IPS-20b (cell line): ENCODE measurements around the gene CCIN.

ENCODE experiments used
- H3K27ac ChIP-seq: one replicate; pipeline ENCODE4 v1.5.1; 2013; ENCODE audit warnings: low read length
- H3K27me3 ChIP-seq: 2 replicates; pipeline ENCODE4 v1.6.1; 2013; ENCODE audit warnings: mild to moderate bottlenecking, low read length, inconsistent platforms; ENCODE audit not compliant: insufficient read depth
- H3K36me3 ChIP-seq: 2 replicates; pipeline ENCODE4 v1.6.1; 2013; ENCODE audit warnings: low read depth, mild to moderate bottlenecking, inconsistent platforms, low read length, moderate library complexity; ENCODE audit not compliant: insufficient read depth
- H3K4me1 ChIP-seq: 2 replicates; pipeline ENCODE4 v1.6.1; 2013; ENCODE audit warnings: mild to moderate bottlenecking, control low read depth, inconsistent platforms, low read length, moderate library complexity; ENCODE audit not compliant: insufficient read depth
- H3K4me3 ChIP-seq: 2 replicates; pipeline ENCODE4 v1.5.1; 2013; ENCODE audit warnings: mild to moderate bottlenecking, low read length, inconsistent platforms
- H3K9ac ChIP-seq: 2 replicates; pipeline ENCODE4 v1.6.1; 2013; ENCODE audit warnings: low read depth, mild to moderate bottlenecking, inconsistent platforms, low read length, moderate library complexity
- H3K9me3 ChIP-seq: 2 replicates; pipeline ENCODE4 v1.6.1; 2013; ENCODE audit warnings: mild to moderate bottlenecking, low read depth, low read length, inconsistent platforms; ENCODE audit not compliant: insufficient read depth

CCIN gene

DNA sequence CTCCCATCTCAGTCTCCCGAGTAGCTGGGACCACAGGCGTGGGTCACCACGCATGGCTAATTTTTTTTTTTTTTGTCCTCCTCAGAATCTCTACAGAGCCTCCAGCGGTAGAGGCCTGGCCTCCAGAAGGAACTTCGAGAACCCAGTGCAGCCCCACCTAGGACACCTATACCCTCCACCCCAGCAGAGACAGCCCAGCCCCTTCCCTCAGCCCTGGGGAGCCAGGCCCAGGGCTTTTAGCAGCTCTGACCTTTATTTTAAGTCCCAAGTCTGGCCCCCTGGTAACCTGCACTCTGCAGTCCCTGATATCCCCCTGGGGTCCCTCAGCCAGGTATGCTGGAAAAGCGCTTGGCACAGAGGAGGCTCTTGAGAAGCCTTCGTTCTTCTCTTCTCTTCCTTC is 27.4 kb upstream of the CCIN start:
- Histone ChIP-seq H3K36me3 (no peaks in the 10 kb centered on the region), H3K27ac (no peak overlapping the region), H3K27me3 (peaks cover 42% of the 10 kb centered on the region), H3K9ac (no peak overlapping the region), H3K9me3 (peaks cover 6% of the 10 kb centered on the region; the same call in 1 of the 2 replicates), H3K4me1 (peaks cover 7% of the 10 kb centered on the region), H3K4me3 (no peak overlapping the region)

GRCh38 chr9:36142510-36143244 is 26.5 kb upstream of the CCIN start:
- Histone ChIP-seq H3K9ac (no peak overlapping the region), H3K4me1 (peaks cover 1% of the 10 kb centered on the region)

GRCh38 chr9:36143245-36143641 is 25.9 kb upstream of the CCIN start:
- H3K36me3 ChIP-seq = no peaks in the 10 kb centered on the region
- H3K9me3 ChIP-seq = peaks cover 6% of the 10 kb centered on the region; the same call in 1 of the 2 replicates
- no peak overlapping the region for H3K9ac ChIP-seq
- no peak overlapping the region for H3K4me3 ChIP-seq
- no peaks in the 10 kb centered on the region for H3K4me1 ChIP-seq
- H3K27me3 ChIP-seq = peaks cover 27% of the 10 kb centered on the region
- no peak overlapping the region for H3K27ac ChIP-seq

More at GRCh38 chr9:36142510-36143244, 26.5 kb upstream of the CCIN start:
- no peak overlapping the region for H3K4me3 ChIP-seq
- H3K27me3 ChIP-seq = peaks cover 33% of the 10 kb centered on the region
- H3K36me3 ChIP-seq = no peaks in the 10 kb centered on the region
- H3K27ac ChIP-seq = no peak overlapping the region
- peaks cover 6% of the 10 kb centered on the region; the same call in 1 of the 2 replicates for H3K9me3 ChIP-seq

DNA sequence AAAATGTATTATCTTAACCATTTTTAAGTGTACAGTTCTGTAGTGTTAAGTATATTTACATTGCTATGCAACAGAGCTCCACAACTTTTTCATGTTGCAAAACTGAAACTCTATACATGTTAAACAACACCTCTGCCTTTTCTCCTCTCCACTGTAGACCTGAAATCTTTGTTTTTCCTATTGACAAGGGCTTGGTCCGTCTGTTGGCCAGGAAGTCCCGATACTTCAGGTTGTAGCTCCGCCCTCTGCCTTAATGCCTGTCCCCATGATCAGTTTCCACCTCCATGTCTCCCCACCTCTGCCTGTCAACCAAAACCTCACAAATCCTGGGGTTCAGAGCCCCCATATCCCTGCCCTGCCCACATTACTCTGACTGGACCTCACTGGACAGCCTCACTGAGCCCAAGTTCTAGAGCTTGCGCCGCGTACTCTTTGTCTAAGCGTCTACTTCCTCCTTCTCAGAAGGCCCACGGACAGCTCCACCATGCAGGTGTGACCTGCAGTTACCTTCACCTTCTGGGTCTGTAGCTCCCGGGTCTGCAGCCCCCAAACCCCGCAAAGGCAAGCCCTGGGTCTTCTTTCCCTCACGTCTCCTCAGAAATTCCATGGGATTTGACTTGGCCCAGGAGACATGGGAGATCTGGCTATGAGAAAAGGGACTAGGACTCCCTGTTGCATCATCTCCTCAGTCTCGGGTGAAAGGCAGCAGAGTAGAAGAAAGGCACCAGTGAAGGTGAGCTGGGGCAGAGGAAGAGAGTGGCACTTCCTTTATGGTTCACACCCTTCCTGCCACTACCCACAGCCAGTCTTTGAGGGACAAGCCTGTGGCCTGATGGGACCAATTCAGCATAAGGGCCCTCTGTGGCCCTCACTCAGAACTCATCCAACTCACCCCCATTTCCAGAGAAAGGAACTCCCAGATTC is 24.6 kb upstream of the CCIN start:
- Histone ChIP-seq H3K4me3 (no peak overlapping the region), H3K27ac (no peak overlapping the region), H3K36me3 (no peaks in the 10 kb centered on the region), H3K27me3 (peaks cover 14% of the 10 kb centered on the region), H3K9ac (no peak overlapping the region), H3K4me1 (no peaks in the 10 kb centered on the region), H3K9me3 (peaks cover 6% of the 10 kb centered on the region; the same call in 1 of the 2 replicates)

DNA sequence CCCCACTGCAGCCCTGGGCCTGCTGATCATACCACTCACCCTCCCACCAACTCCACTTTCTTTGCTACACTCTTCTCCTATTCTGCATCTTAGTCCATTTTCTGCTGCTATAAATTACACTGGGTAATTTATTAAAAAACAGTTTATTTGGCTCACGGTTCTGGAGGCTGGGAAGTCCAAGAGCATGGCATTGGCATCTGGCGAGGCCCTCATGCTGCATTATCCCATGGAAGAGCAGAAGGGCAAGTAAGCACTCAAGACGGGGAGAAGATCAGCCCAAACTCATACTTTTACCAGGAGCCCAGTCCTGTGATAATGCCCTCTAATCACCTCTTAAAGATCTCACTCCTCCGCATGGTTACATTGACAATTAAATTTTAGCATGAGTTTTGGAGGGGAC is 23.2 kb upstream of the CCIN start:
- Histone ChIP-seq H3K4me1 (no peaks in the 10 kb centered on the region), H3K4me3 (no peak overlapping the region), H3K9ac (no peak overlapping the region), H3K27me3 (no peaks in the 10 kb centered on the region; the same call in 1 of the 2 replicates), H3K9me3 (peaks cover 6% of the 10 kb centered on the region; the same call in 1 of the 2 replicates), H3K36me3 (no peaks in the 10 kb centered on the region; the same call in 1 of the 2 replicates), H3K27ac (no peak overlapping the region)

DNA sequence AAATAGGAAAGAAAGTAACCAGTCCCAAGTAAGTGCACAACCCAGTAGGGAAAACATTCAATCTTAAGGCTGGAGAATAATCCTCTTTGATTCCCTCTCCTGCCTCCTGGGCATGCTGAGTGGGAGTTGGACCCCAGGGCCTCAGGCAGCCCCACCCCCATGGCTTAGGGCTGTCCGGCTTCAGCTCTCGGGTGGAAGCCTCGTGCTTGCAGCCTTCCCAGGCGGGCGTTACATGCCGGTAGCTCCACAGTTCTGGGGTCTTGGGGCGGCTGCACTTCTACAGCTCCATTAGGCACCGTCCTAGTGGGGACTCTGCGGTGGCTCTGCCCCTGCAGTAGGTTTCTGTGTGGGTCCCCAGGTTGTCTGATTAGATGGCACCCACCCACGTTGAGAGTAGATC is 22.5 kb upstream of the CCIN start:
- Histone ChIP-seq H3K27ac (no peak overlapping the region), H3K9ac (no peak overlapping the region), H3K4me1 (no peaks in the 10 kb centered on the region), H3K4me3 (no peak overlapping the region), H3K9me3 (peaks cover 6% of the 10 kb centered on the region; the same call in 1 of the 2 replicates), H3K36me3 (no peaks in the 10 kb centered on the region; the same call in 1 of the 2 replicates), H3K27me3 (no peaks in the 10 kb centered on the region; the same call in 1 of the 2 replicates)

DNA sequence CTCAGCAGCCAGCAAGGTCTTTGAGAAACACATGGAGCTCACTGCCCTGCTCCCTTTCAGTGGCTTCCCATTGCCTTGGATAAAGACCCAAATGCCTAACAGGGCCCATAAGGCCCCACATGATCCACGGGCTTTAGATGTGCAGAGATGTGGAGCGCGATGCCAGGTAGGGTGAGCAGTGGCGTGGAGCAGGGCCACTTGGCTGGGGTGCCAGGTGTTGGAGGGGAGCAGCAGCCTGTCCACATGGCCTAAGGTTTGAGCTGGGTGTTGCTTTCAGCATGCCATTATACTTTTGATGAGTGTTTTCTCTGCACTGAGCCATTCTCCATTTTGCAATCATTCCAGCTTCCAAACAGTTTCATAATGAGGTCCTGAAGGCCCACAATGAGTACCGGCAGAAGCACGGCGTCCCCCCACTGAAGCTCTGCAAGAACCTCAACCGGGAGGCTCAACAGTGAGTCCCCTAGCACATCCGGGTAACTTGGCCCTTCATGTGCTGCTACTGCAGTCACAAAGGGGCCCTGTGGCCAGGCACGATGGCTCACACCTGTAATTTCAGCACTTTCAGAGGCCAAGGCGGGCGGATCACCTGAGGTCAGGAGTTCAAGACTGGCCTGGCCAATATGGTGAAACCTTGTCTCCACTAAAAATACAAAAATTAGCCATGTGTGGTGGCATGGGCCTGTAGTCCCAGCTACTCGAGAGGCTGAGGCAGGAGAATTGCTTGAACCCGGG is 21.6 kb upstream of the CCIN start:
- H3K4me3 ChIP-seq = no peak overlapping the region

GRCh38 chr9:36148311-36149051 is 20.7 kb upstream of the CCIN start:
- no peaks in the 10 kb centered on the region for H3K4me1 ChIP-seq
- H3K27ac ChIP-seq = no peak overlapping the region
- no peak overlapping the region for H3K4me3 ChIP-seq
- H3K9ac ChIP-seq = no peak overlapping the region
- H3K27me3 ChIP-seq = no peaks in the 10 kb centered on the region
- no peaks in the 10 kb centered on the region; the same call in 1 of the 2 replicates for H3K36me3 ChIP-seq
- peaks cover 6% of the 10 kb centered on the region; the same call in 1 of the 2 replicates for H3K9me3 ChIP-seq

More for the DNA sequence above, 21.6 kb upstream of the CCIN start:
- Histone ChIP-seq H3K27ac (no peak overlapping the region), H3K36me3 (no peaks in the 10 kb centered on the region; the same call in 1 of the 2 replicates), H3K4me1 (no peaks in the 10 kb centered on the region), H3K9me3 (peaks cover 6% of the 10 kb centered on the region; the same call in 1 of the 2 replicates), H3K27me3 (no peaks in the 10 kb centered on the region; the same call in 1 of the 2 replicates), H3K9ac (no peak overlapping the region)

DNA sequence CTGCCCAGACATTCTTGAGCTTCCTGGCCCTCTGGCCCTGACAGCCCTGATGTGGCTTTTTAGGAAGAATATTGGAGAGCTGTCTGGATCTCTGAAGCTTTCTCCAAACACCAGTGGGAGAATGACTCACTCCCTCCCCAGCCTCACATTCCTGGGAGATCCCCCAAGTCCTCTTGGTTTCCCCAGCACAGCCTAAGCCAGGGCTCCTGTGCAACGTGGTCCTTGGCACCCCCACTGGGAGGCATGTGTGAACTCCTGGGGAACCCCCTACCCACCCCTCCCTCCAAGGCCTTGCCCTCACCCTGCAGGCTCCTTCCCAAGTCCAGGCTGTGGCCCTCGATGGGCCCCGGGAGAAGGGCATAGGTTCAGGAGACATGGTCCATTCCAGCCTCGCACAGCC is 20.0 kb upstream of the CCIN start:
- Histone ChIP-seq H3K4me3 (no peak overlapping the region), H3K4me1 (no peaks in the 10 kb centered on the region), H3K9ac (no peak overlapping the region), H3K36me3 (no peaks in the 10 kb centered on the region; the same call in 1 of the 2 replicates), H3K27ac (no peak overlapping the region), H3K27me3 (no peaks in the 10 kb centered on the region), H3K9me3 (peaks cover 6% of the 10 kb centered on the region; the same call in 1 of the 2 replicates)

DNA sequence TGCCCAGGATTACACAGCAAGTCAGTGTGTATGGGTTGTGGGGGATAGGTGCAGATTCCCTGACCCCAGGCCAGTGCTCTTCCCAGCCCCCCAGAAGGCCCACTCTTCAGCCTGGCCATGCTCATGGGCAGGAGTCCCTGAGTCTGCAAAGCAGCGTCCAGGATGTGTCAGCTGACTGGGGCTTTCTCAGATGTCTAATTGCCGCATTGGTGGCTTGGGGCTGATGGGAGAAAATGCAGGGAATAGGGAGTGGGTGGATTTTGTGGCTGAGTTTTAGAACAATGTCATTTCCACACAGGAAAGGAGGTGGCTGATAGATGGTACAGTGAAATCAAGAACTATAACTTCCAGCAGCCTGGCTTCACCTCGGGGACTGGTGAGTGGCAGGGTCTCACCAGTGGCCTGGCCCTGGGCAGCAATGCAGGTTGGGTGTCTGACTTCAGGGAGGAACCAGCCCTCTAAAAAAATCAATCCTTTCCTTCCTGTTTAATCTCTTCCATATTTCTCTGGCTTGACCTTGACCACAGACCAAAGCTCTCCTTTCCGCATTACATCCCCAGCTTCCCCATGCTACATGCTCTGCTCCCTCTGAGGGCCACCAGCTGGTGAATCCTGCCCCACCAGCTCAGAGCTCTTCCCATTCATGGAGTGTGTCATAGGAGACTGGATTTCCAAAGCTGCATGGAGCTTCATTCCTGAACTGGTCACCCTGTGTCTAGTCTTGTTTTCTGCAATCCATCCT is 18.4 kb upstream of the CCIN start:
- no peak overlapping the region for H3K9ac ChIP-seq
- no peaks in the 10 kb centered on the region; the same call in 1 of the 2 replicates for H3K36me3 ChIP-seq
- H3K4me3 ChIP-seq = no peak overlapping the region
- no peak overlapping the region for H3K27ac ChIP-seq
- H3K9me3 ChIP-seq = no peaks in the 10 kb centered on the region
- H3K4me1 ChIP-seq = no peaks in the 10 kb centered on the region
- H3K27me3 ChIP-seq = no peaks in the 10 kb centered on the region
